ENCODE results near the gene TCF3.

The TCF3 gene

DNA sequence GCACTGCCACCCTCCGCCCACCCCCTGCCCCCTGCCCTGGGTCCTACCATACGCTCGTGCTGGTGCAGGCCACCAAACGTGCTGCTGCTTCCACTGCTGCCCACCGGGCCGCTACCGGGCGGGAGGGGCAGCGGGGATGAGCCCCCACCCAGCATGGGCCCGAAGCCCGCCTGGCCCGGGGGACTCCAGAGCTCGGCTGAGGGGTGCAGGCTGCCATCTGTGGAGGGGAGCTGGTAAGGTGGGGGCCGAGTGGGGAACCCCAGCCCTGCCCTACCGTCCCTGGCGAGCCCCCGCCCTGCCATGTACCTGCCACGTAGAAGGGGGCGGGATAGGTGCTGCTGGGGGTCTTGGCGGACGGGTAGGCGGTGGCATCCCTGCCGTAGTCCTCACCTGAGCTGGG is 30.4 kb downstream of the TCF3 start:
- Histone ChIP-seq H2AFZ (ENCODE audit: low read depth, low read length) (no peak overlapping the region), H3K27me3 (ENCODE audit: insufficient read depth, low read length, poor library complexity) (no peaks in the 10 kb centered on the region), H3K36me3 (ENCODE audit: insufficient read depth, low read length) (peaks cover 98% of the 10 kb centered on the region), H3K27ac (ENCODE audit: low read length) (no peak overlapping the region), H3K9ac (ENCODE audit: low read depth, low read length) (no peak overlapping the region), H3K9me3 (ENCODE audit: insufficient read depth, low read length, severe bottlenecking) (no peaks in the 10 kb centered on the region), H3K4me1 (ENCODE audit: insufficient read depth, low read length) (no peaks in the 10 kb centered on the region), H4K20me1 (ENCODE audit: insufficient read depth, low read length) (peaks cover 78% of the 10 kb centered on the region), H3K4me3 (ENCODE audit: low read depth in 1 of 2, low read length in 2 of 2) (no peak overlapping the region), H3K4me2 (ENCODE audit: insufficient read depth, low read length) (no peak overlapping the region), H3K79me2 (ENCODE audit: insufficient read depth, low read length) (peaks cover 43% of the 10 kb centered on the region)
- DNase-seq = no peak
- ATAC-seq (ENCODE audit: insufficient read depth, low read depth) = no peak
- TF ChIP-seq, protein P1, sequence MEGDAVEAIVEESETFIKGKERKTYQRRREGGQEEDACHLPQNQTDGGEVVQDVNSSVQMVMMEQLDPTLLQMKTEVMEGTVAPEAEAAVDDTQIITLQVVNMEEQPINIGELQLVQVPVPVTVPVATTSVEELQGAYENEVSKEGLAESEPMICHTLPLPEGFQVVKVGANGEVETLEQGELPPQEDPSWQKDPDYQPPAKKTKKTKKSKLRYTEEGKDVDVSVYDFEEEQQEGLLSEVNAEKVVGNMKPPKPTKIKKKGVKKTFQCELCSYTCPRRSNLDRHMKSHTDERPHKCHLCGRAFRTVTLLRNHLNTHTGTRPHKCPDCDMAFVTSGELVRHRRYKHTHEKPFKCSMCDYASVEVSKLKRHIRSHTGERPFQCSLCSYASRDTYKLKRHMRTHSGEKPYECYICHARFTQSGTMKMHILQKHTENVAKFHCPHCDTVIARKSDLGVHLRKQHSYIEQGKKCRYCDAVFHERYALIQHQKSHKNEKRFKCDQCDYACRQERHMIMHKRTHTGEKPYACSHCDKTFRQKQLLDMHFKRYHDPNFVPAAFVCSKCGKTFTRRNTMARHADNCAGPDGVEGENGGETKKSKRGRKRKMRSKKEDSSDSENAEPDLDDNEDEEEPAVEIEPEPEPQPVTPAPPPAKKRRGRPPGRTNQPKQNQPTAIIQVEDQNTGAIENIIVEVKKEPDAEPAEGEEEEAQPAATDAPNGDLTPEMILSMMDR (IDR thresholded peaks at IDR 0.05; ENCODE audit: borderline replicate concordance, extremely low read depth, low read length, poor library complexity, severe bottlenecking) = no peak
- no peak for TF ChIP-seq EZH2 (IDR thresholded peaks at IDR 0.05; ENCODE audit: borderline replicate concordance, low read depth, low read length, severe bottlenecking)

DNA sequence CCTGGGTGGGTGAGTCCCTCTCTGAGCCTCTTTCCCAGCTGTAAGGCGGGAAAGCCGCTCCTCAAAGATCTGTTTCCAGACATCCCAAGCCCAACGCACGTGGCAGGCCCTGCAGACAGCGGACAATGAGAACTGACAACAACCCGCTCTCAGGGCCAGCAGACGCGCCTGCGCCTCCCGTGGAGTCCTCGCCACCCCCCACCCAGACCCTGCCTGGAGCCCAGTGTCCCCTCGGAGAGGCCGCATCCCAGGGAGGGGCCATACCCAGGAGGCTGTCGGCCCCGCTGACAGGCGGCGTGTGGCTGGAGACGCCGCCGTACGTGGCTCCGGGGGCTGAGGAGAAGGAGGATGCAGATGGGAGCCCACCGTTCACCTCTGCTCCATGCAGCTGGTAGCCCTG is 30.8 kb downstream of the TCF3 start:
- peaks cover 75% of the 10 kb centered on the region for H4K20me1 ChIP-seq (ENCODE audit: insufficient read depth, low read length)
- H2AFZ ChIP-seq (ENCODE audit: low read depth, low read length) = no peak overlapping the region
- no peak for ATAC-seq (ENCODE audit: insufficient read depth, low read depth)
- no peaks in the 10 kb centered on the region for H3K4me1 ChIP-seq (ENCODE audit: insufficient read depth, low read length)
- DNase-seq = no peak
- H3K27ac ChIP-seq (ENCODE audit: low read length) = no peak overlapping the region
- peaks cover 98% of the 10 kb centered on the region for H3K36me3 ChIP-seq (ENCODE audit: insufficient read depth, low read length)
- H3K27me3 ChIP-seq (ENCODE audit: insufficient read depth, low read length, poor library complexity) = no peaks in the 10 kb centered on the region
- H3K4me3 ChIP-seq (ENCODE audit: low read depth in 1 of 2, low read length in 2 of 2) = no peak overlapping the region
- no peaks in the 10 kb centered on the region for H3K9me3 ChIP-seq (ENCODE audit: insufficient read depth, low read length, severe bottlenecking)
- no peak overlapping the region for H3K4me2 ChIP-seq (ENCODE audit: insufficient read depth, low read length)
- H3K9ac ChIP-seq (ENCODE audit: low read depth, low read length) = no peak overlapping the region
- TF ChIP-seq EZH2 (IDR thresholded peaks at IDR 0.05; ENCODE audit: borderline replicate concordance, low read depth, low read length, severe bottlenecking) = no peak
- TF ChIP-seq, protein P1 (IDR thresholded peaks at IDR 0.05; ENCODE audit: borderline replicate concordance, extremely low read depth, low read length, poor library complexity, severe bottlenecking) = no peak
- H3K79me2 ChIP-seq (ENCODE audit: insufficient read depth, low read length) = peaks cover 43% of the 10 kb centered on the region

DNA sequence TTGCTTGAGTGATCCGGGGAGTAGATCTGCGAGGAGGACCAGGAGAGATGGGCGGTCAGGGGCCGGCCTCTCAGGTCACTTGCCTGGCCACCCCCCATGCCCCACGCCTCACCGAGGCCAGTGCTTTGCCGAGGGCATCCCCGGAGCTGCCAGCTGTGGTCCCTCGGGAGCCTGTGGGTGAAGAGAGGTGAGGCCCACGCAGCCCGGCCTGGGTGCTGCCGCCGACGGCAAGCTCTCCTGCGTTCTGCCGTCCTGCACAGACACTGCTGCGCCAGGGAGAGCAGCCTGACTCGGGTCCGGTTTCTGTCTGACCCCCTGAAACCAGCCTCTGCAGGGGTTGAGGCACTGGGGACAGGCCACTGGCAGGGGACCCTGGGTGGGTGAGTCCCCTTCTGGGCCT is 31.4 kb downstream of the TCF3 start:
- Histone ChIP-seq H3K4me2 (ENCODE audit: insufficient read depth, low read length) (no peak overlapping the region), H3K27me3 (ENCODE audit: insufficient read depth, low read length, poor library complexity) (no peaks in the 10 kb centered on the region), H3K36me3 (ENCODE audit: insufficient read depth, low read length) (peaks cover 97% of the 10 kb centered on the region), H4K20me1 (ENCODE audit: insufficient read depth, low read length) (peaks cover 74% of the 10 kb centered on the region), H3K27ac (ENCODE audit: low read length) (no peak overlapping the region), H3K79me2 (ENCODE audit: insufficient read depth, low read length) (peaks cover 43% of the 10 kb centered on the region), H3K9ac (ENCODE audit: low read depth, low read length) (no peak overlapping the region), H3K4me3 (ENCODE audit: low read depth in 1 of 2, low read length in 2 of 2) (no peak overlapping the region), H2AFZ (ENCODE audit: low read depth, low read length) (no peak overlapping the region), H3K9me3 (ENCODE audit: insufficient read depth, low read length, severe bottlenecking) (no peaks in the 10 kb centered on the region), H3K4me1 (ENCODE audit: insufficient read depth, low read length) (no peaks in the 10 kb centered on the region)
- no peak for TF ChIP-seq EZH2 (IDR thresholded peaks at IDR 0.05; ENCODE audit: borderline replicate concordance, low read depth, low read length, severe bottlenecking)
- TF ChIP-seq, protein P1 (IDR thresholded peaks at IDR 0.05; ENCODE audit: borderline replicate concordance, extremely low read depth, low read length, poor library complexity, severe bottlenecking) = no peak
- no peak for DNase-seq
- no peak for ATAC-seq (ENCODE audit: insufficient read depth, low read depth)

DNA sequence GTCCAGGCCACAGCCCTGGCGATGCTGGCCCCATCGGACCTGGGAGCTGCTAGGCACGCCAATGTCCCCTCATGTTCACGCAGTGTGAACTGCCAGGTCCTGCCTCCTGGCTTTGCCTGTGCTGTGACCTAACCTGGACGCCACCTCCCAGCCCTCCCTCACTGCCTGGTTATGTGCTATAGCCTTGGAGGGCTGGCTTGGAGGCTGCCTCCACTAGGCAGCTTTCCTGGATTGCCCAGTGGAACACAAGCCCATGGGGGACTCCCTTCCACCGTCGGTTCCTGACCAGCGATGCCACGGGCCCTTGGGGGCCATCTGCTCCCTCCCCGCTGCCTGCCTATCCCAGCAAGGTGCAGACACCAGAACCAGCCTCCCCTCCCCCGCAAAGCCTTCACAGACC is 31.9 kb downstream of the TCF3 start:
- Histone ChIP-seq H4K20me1 (ENCODE audit: insufficient read depth, low read length) (peaks cover 73% of the 10 kb centered on the region), H3K36me3 (ENCODE audit: insufficient read depth, low read length) (peaks cover 97% of the 10 kb centered on the region), H3K4me3 (ENCODE audit: low read depth in 1 of 2, low read length in 2 of 2) (no peak overlapping the region), H3K27me3 (ENCODE audit: insufficient read depth, low read length, poor library complexity) (no peaks in the 10 kb centered on the region), H3K9me3 (ENCODE audit: insufficient read depth, low read length, severe bottlenecking) (no peaks in the 10 kb centered on the region), H3K9ac (ENCODE audit: low read depth, low read length) (no peak overlapping the region), H2AFZ (ENCODE audit: low read depth, low read length) (no peak overlapping the region), H3K4me1 (ENCODE audit: insufficient read depth, low read length) (no peaks in the 10 kb centered on the region), H3K27ac (ENCODE audit: low read length) (no peak overlapping the region), H3K4me2 (ENCODE audit: insufficient read depth, low read length) (no peak overlapping the region), H3K79me2 (ENCODE audit: insufficient read depth, low read length) (peaks cover 43% of the 10 kb centered on the region)
- ATAC-seq (ENCODE audit: insufficient read depth, low read depth) (no peak), DNase-seq (no peak)
- TF ChIP-seq EZH2 (IDR thresholded peaks at IDR 0.05; ENCODE audit: borderline replicate concordance, low read depth, low read length, severe bottlenecking) = no peak
- TF ChIP-seq, protein P1 (IDR thresholded peaks at IDR 0.05; ENCODE audit: borderline replicate concordance, extremely low read depth, low read length, poor library complexity, severe bottlenecking) = no peak
